Keratinocyte (primary cell): Measurements from ENCODE around the gene PDZD2.

ENCODE experiments used
- EZH2 ChIP-seq: IDR thresholded peaks from one replicate; pipeline ENCODE4 v1.6.1; 2012; ENCODE audit warnings: inconsistent platforms, mild to moderate bottlenecking, low read length, moderate library complexity
- TF ChIP-seq, protein P1 (sequence below), 3 experiments: IDR thresholded peaks in 1 of 3; conservative IDR thresholded peaks in 1 of 3; optimal IDR thresholded peaks in 1 of 3; 2 replicates in 2 of 3; 3 replicates in 1 of 3; pipeline versions ENCODE3 to v1.5.1; 2011; ENCODE audit warnings: low read length in 3 of 3, mild to moderate bottlenecking in 3 of 3, moderate library complexity in 2 of 3, control low read depth in 1 of 3, inconsistent platforms in 1 of 3; ENCODE audit not compliant: insufficient read depth in 2 of 3; ENCODE audit errors: extremely low read depth in 1 of 3

DNA sequence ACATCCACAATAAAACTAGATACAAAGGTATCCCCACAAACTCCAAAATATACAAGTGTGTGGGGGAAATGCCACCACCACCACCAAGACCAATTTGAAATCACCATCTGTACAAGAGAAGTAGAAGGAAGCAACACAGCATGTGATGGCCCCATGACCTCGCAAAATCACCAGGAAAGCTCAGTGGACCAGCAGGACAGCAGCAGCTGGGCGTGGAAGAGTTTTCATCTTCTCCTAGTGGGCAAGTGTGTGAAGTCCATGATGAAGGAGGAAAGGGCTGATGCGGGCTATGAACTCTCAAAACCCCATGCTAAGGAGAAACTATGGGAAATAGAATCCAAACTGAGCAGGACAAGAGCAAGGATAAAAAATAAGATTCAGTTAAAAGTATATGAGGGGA, 477.1 kb downstream of the PDZD2 start:
- TF ChIP-seq, protein P1, sequence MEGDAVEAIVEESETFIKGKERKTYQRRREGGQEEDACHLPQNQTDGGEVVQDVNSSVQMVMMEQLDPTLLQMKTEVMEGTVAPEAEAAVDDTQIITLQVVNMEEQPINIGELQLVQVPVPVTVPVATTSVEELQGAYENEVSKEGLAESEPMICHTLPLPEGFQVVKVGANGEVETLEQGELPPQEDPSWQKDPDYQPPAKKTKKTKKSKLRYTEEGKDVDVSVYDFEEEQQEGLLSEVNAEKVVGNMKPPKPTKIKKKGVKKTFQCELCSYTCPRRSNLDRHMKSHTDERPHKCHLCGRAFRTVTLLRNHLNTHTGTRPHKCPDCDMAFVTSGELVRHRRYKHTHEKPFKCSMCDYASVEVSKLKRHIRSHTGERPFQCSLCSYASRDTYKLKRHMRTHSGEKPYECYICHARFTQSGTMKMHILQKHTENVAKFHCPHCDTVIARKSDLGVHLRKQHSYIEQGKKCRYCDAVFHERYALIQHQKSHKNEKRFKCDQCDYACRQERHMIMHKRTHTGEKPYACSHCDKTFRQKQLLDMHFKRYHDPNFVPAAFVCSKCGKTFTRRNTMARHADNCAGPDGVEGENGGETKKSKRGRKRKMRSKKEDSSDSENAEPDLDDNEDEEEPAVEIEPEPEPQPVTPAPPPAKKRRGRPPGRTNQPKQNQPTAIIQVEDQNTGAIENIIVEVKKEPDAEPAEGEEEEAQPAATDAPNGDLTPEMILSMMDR (optimal IDR thresholded peaks at IDR 0.05 in 1 of 3, IDR thresholded peaks at IDR 0.05 in 1 of 3, conservative IDR thresholded peaks at IDR 0.05 in 1 of 3; ENCODE audit: extremely low read depth in 1 of 3, insufficient read depth in 2 of 3, low read length in 3 of 3): no peak
- no peak for TF ChIP-seq EZH2
